GM21825 (cell line): Measurements from ENCODE around the gene GPR152.
"Not testable (repeated sequence)": the region's sequence is repeated elsewhere in the genome, so short reads cannot be mapped to it uniquely, and the experiment has no call there.

Source experiments
- ATAC-seq: cut with Tn5 transposase; IDR thresholded peaks from one replicate; pipeline ENCODE4 v1.9.1; 2021; ENCODE audit warnings: mild to moderate bottlenecking, moderate library complexity; ENCODE audit not compliant: unreplicated experiment

Gene GPR152

DNA sequence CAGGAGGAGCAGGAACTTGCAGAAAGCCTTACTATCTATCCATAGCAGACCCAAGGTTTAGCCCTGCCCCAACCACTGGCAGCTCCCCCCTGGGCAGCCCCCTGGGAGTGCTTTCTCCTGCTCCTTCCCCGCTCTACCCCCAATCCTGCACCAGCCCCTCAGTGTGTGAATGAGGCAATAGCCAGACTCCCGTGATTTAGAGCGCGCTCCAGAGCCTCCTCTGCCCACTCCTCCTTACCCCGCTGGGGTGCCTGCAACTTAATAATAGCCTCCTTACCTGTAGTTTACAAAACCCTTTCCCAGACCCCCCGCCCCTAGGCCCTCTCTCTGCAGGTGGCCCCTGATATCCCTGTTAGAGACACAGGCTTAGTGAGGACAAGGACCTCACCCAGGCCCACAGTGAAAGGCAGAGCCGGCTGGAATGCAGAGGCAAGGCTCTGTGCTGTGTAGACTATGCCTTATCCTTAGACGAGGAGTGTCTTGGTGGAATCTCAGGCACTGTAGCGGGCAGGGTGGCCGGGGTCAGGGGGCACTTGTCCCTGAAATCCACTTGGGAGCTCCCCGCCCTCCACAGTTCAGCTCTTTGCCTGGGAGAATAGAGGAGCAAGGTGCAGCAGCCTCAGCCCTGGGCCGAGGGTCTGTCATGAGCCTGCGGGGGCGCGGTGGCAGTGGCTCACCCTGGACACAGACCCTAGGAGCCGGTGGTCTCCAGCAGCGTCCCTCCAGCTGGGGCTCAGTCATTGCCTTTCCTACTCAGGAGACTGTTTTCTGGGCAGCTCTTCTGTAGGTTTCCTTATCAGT is 41.3 kb downstream of the GPR152 start:
- ATAC-seq, result no peak

DNA sequence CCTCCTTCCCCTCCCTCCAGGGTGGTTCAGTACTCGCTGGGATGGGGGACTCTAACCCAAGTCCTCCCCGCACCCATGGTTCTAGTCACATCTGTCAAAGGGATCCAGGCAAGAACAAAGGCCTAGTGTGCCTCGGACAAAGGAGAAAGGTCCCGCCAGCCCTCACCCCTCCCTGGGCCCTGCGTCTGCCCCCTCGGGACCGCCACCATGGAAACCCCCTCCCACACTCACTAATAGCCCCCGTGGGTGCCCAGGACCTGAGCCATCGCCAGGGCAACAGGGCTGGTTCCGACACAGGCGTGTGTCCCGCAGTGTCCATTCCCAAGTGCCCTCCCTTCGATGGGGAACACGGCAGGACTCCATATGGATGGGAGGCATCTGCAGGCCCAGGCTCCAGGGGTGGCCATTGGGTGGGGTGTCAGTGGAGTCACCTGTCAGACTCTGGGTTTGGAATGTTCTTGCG is 42.1 kb downstream of the GPR152 start:
- no peak for ATAC-seq

DNA sequence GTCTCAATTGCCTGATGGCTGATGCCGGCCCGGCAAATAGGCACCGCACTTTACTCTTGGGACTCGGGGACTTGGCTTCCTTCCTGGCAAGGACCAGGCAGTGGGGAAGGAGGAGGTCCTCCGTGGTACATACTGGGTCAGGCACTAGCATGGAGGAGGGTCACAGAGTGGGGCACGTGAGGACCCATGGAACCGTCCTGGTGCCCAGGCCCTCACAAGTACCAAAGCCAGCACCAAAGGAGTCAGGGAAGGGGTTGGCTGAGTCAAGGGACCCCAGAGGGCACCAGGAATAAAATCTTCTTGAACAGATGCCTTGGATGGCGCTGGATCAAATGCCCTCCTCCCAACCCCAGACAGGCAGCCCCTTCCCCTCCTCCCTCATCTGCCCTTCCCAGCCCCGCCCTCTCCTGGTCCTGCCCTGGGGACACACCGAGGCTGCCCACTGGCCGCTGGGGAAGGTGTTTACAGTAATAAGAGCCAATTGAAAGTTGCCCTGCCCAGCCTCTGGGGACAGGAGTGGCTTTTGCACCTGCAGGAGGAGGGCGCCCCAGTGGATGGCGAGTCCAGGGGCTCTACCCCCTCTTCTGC is 42.7 kb downstream of the GPR152 start:
- no peak for ATAC-seq

DNA sequence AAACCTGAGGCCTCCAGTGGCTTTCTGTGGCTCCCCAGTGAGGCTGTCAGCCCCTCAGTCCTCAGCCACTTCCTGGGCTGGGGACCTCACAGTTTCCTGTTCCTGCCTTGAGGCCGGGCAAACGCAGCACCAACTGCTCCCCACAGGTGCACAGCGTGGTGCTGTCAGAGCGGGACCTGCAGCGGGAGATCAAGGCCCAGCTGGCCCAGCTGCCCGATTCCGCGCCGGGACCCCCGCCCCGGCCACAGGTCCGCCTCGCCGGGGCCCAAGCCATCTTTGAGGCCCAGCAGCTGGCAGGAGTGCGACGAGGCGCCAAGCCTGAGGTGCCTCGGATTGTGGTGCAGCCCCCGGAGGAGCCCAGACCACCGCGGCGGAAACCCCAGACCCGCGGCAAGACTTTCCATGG is 43.3 kb downstream of the GPR152 start:
- ATAC-seq, result peak; percentile 45

DNA sequence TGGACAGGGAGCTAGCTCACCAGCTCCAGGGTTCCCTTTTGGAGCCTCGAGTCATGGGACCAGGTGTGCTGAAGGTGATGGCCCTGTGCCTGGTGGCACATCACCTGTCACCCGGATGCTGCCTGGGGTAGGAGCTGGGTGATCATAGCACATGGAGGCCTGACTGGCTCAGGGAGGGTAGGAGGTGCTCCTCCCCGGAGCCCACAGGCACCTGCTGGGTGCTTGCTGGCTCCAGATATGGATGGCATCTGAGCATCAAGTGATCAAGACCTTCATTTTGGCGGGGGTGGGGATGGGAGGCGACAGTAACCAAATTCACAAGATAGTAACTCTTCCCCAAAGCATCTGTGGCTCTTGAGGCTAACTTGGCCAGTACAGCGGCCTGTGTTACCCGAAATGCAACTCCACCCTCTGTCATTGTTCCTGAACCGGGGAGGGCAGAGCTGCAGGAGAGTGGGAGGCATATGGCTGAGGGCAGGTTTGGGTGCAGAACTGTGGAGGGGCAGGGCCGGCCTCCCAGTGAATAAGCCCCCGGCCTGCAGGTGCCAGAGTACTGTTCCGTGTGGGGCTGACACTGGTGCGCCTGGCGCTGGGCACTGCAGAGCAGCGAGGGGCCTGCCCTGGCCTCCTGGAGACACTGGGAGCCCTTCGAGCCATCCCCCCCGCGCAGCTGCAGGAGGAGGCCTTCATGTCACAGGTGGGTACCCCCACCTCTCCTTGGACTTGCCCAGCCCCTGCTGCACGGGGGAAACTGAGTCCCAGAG is 43.9 kb downstream of the GPR152 start:
- ATAC-seq, result peak; percentile 2

DNA sequence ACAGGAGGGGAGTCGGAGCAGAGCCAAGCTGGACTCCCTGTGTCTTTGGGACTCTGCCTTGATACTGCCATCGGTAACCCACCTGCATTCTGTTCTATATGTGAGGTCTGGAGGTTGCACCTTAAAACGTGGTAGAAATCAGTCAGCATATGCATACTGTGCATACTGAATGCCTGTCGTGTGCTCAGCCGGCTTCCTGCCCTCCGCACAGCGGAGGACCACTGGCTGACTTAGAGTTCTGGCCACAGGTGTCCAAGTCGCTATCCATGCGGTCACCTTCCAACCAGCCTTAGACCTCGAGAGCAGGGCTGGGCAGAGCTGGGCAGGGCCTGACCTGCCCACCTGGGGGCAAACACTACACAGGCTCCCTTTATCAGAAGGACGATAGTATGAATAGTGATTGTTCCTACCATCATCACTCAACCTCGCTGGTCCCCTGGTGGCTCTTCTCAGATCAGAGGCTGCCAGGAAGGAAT is 44.8 kb downstream of the GPR152 start:
- ATAC-seq, result no peak

DNA sequence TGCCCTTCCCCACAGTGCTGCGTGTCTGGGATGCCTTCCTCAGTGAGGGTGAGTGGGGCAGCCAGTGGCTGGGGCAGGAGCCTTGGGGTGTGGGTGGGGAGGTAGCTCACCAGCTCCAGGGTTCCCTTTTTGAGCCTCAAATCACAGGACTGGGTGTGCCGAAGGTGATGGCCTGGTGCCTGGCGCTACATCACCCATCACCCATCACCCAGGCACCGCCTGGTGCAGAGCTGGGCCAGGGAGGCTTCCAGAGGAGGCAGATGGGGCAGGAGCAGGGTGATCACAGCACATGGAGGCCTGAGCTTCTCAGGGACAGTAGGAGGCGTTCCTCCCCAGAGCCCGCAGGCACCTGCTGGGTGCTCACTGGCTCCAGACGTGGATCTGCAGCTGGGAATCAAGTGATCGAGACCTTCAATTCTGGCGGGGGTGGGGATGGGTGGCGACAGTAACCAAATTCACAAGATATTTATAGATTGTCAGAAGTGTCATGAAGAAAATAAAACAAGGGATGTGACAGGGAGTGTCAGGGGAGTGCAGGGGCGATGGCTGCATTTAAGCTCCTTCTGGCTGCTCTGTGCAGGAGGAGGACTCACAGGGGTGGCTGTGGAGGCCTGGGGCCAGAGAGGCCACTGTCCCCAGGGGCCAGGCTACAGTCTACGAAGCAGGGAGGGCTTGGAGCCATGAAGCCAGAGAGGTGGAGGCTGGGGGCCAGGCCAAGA is 45.4 kb downstream of the GPR152 start:
- no peak for ATAC-seq

DNA sequence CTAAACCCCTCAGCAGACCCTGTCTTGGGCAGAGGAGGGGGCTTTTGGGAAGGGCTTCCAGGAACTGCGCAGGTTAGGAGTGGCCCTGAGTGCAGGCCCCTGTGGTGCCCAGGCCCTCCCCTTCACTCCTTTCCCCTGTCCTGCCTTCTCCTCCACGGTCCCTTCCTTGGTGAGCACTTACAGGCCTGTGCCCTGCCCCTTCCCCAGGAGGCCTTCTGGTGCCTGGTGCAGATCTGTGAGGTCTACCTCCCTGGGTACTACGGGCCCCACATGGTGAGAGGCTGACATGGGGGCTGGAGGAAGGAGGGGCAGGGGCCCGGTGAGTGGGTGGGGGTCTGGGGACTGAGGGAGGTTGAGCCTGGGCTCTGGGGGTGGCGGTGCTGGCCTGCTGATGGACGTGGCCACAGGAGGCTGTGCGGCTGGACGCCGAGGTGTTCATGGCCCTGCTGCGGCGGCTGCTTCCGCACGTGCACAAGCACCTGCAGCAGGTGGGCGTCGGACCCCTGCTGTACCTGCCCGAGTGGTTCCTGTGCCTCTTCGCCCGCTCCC is 46.0 kb downstream of the GPR152 start:
- no peak for ATAC-seq

DNA sequence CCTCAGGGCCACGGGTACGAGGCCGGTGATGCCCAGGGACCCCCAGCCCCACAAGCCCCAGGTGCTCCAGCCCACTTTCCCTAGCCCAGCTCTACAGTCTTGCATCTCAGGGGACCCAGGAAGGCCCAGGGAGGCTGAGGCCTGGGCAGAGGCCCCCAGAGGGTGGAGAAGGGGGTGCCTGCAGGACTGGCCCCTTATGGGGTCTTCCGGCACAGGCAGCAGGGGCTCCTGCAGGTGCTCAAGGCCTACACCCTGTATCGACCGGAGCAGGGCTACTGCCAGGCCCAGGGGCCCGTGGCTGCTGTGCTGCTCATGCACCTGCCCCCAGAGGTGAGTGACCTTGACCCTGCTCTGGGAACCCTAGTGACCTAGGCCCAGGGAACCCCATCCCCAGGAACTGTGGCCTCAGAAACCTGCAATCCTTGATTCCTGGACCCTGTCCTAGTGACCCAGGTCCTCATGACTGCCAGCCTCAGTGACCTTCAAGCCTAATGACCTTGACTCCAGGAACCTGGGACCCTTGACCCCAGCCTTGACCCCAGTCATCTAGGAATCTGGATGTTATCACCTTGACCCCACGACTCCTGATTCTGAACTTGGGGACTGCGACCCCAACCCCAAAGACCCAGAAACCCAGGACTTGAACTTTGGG is 46.7 kb downstream of the GPR152 start:
- ATAC-seq, result no peak

DNA sequence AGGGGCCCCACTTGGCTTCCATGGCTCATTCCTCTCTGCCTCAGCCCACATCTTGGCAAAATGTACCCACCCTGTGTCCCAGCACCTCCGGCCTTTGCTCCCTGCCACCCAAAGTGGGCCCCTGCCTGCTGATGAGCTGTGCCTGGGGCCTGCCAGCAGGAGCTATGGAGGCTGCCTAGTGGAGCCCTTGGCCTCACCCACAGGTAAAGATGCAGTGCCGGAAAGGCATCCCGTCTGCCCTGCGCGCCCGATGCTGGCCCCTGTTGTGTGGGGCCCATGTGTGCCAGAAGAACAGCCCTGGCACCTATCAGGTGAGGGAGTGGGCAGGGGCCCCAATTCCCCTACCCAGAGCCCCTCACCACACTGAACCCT is 47.3 kb downstream of the GPR152 start:
- no peak for ATAC-seq

DNA sequence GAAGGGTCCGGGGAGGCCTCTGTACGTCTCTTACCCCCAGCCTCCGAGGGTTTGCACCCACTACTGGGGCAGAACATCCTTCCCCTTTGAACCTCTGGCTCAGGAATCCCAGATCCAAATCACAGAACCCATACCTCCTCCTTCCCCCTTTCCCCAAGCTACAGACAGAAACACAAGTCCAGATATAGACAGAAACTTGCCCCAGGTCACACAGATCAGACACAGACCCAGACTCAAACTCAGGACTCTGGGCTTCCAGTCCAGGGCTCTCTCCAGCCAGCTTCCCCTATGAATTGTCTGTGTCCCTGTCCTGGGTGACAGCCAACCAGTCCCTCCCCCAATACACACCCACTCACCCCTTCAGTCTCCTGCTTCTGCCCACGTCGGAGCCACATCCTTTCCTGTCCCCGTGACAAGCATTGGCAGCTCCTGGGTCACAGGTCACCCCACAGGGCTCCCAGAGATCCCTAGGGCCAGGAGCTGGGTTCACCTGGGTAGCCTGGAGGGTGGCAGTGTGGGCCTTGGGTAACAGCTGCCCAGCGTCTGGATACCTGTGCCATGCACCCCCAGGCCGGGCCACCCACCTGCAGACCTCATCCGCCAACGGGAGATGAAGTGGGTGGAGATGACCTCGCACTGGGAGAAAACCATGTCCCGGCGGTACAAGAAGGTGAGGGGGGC is 47.9 kb downstream of the GPR152 start:
- ATAC-seq, result no peak

DNA sequence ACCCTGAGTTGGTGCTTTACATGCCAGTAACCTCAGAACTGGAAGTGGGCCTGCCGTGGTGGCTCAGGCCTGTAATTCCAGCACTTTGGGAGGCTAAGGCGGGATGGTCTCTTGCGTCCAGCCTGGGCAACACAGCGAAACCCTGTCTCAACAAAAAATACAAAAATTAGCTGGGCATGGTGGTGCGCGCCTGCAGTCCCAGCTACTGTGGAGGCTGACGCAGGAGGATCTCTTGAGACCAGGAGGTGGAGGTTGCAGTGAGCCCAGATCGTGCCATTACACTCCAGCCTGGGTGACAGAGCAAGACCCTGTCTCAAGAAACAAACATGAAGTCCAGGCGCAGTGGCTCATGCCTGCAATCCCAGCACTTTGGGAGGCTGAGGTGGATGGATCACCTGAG is 49.4 kb downstream of the GPR152 start:
- ATAC-seq, result not testable (repeated sequence)

DNA sequence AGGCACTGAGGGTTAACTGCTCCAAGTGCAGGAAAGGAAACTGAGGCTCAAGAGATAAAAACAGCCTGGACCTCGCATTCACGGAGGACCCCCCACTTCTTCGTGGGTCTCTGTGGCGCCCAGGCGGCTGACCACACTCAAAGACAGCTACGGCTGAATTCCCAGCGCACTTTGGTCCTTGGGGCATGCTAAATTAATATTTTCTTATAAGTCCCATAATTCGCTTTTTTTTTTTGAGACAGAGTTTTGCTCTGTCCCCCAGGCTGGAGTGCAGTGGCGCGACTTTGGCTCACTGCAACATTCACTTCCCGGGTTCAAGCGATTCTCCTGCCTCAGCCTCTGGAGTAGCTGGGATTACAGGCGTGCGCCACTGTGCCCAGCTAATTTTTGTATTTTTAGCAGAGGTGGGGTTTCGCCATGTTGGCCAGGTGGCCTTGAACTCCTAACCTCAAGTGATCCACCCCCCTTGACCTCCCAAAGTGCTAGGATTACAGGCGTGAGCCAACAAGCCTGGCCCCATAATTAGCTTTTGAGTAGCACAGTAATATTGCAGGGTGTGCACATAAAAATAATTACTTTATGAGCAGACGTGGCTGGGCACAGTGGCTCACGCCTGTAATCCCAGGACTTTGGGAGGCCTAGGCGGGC is 50.2 kb downstream of the GPR152 start:
- not testable (repeated sequence) for ATAC-seq

DNA sequence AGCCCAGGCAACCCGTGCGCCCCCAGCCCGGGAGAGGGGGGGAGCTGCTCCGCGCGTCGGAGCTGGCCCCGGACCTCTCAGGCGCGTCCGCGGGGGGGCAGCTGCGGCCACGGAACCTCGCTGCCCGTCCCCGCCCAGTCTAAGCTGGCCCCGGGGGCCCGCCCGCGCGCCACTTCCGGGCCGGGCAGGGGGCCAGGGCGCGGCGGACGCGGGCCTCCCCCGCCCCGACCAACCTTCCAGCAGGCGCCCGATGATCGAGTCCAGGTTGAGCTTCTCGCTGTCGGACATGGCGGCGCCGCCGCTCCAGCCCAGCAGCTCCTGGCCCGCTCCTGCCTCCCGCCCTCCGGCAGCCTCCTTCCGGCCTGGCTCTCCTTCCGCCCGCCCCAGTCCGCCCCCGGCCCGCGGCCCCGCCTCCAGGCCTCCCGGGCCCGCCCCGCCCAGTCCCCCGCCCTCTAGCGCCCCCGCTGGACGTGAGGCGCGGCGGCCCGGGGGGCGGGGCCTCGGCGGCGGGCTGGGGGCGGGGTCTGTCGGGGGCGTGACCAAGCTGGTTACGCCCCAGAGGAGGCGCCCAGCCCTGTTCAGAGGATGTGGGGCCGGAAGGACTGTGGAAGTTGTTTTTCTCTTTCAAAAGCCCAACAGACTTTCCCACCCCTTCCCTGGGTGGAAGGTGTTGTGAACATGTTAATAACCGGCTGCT is 50.9 kb downstream of the GPR152 start, which contains the start of gene PPP1CA:
Gene PPP1CA, minus strand, starts transcription at position 364 of the 697 bp plus-strand sequence. Its CDS starts 76 bp downstream, at position 288.
- ATAC-seq, result peak; percentile 50
